KOPT-K1 (cell line): Measurements from ENCODE around the gene SPIRE1.

Experiments
- H3K27ac ChIP-seq: fragments of 200-600 bp; sonication (generic); 2 replicates; pipeline ENCODE4 v1.5.1; 2016; ENCODE audit warnings: antibody characterized with exemption, mild to moderate bottlenecking, low read depth, low read length; ENCODE audit not compliant: poor library complexity, severe bottlenecking
- H3K36me3 ChIP-seq: fragments of 200-600 bp; sonication (generic); 2 replicates; pipeline ENCODE4 v1.5.1; 2017; ENCODE audit warnings: antibody characterized with exemption, mild to moderate bottlenecking, low read length, moderate library complexity; ENCODE audit not compliant: insufficient read depth
- H3K9me3 ChIP-seq: fragments of 200-600 bp; sonication (generic); 2 replicates; pipeline ENCODE4 v1.5.1; 2017; ENCODE audit warnings: antibody characterized with exemption, low read length, mild to moderate bottlenecking; ENCODE audit not compliant: insufficient read depth, poor library complexity, severe bottlenecking

SPIRE1 gene

GRCh38 chr18:12597760-12598159, 60.1 kb downstream of the SPIRE1 start:
- Histone ChIP-seq H3K27ac (no peak overlapping the region), H3K9me3 (no peaks in the 10 kb centered on the region), H3K36me3 (no peaks in the 10 kb centered on the region)

GRCh38 chr18:12595571-12596255, 62.2 kb downstream of the SPIRE1 start:
- Histone ChIP-seq H3K27ac (no peak overlapping the region), H3K9me3 (no peaks in the 10 kb centered on the region), H3K36me3 (no peaks in the 10 kb centered on the region)

- H3K36me3 ChIP-seq = no peaks in the 10 kb centered on the region
- H3K27ac ChIP-seq = no peak overlapping the region
Measured at GRCh38 chr18:12593866-12594265, 64.0 kb downstream of the SPIRE1 start.

GRCh38 chr18:12592597-12593127, 65.2 kb downstream of the SPIRE1 start:
- Histone ChIP-seq H3K27ac (no peak overlapping the region), H3K9me3 (no peaks in the 10 kb centered on the region), H3K36me3 (no peaks in the 10 kb centered on the region)

More at GRCh38 chr18:12593866-12594265, 64.0 kb downstream of the SPIRE1 start:
- H3K9me3 ChIP-seq = no peaks in the 10 kb centered on the region

GRCh38 chr18:12589448-12589847, 68.5 kb downstream of the SPIRE1 start:
- Histone ChIP-seq H3K36me3 (no peaks in the 10 kb centered on the region), H3K27ac (no peak overlapping the region)

GRCh38 chr18:12586956-12587355, 71.0 kb downstream of the SPIRE1 start:
- no peaks in the 10 kb centered on the region for H3K36me3 ChIP-seq
- H3K27ac ChIP-seq = no peak overlapping the region
- H3K9me3 ChIP-seq = no peaks in the 10 kb centered on the region

More at GRCh38 chr18:12589448-12589847, 68.5 kb downstream of the SPIRE1 start:
- no peaks in the 10 kb centered on the region for H3K9me3 ChIP-seq

GRCh38 chr18:12585218-12585617, 72.7 kb downstream of the SPIRE1 start:
- no peak overlapping the region for H3K27ac ChIP-seq
- H3K36me3 ChIP-seq = no peaks in the 10 kb centered on the region

GRCh38 chr18:12580630-12581342, 77.1 kb downstream of the SPIRE1 start:
- Histone ChIP-seq H3K36me3 (no peaks in the 10 kb centered on the region), H3K27ac (no peak overlapping the region), H3K9me3 (no peaks in the 10 kb centered on the region)

More at GRCh38 chr18:12585218-12585617, 72.7 kb downstream of the SPIRE1 start:
- no peaks in the 10 kb centered on the region for H3K9me3 ChIP-seq

GRCh38 chr18:12579775-12580174, 78.1 kb downstream of the SPIRE1 start:
- H3K27ac ChIP-seq = no peak overlapping the region

GRCh38 chr18:12577848-12578247, 80.1 kb downstream of the SPIRE1 start:
- H3K36me3 ChIP-seq = no peaks in the 10 kb centered on the region
- no peaks in the 10 kb centered on the region for H3K9me3 ChIP-seq
- no peak overlapping the region for H3K27ac ChIP-seq

More at GRCh38 chr18:12579775-12580174, 78.1 kb downstream of the SPIRE1 start:
- H3K9me3 ChIP-seq = no peaks in the 10 kb centered on the region
- no peaks in the 10 kb centered on the region for H3K36me3 ChIP-seq

- Histone ChIP-seq H3K27ac (no peak overlapping the region), H3K36me3 (no peaks in the 10 kb centered on the region), H3K9me3 (no peaks in the 10 kb centered on the region)
Measured at GRCh38 chr18:12574494-12575185, 83.3 kb downstream of the SPIRE1 start.

- no peaks in the 10 kb centered on the region for H3K9me3 ChIP-seq
- no peaks in the 10 kb centered on the region for H3K36me3 ChIP-seq
- no peak overlapping the region for H3K27ac ChIP-seq
Measured at GRCh38 chr18:12571630-12572029, 86.3 kb downstream of the SPIRE1 start.

- H3K27ac ChIP-seq = no peak overlapping the region
- H3K9me3 ChIP-seq = no peaks in the 10 kb centered on the region
Measured at GRCh38 chr18:12569791-12570190, 88.1 kb downstream of the SPIRE1 start.

GRCh38 chr18:12567849-12568248, 90.1 kb downstream of the SPIRE1 start:
- Histone ChIP-seq H3K9me3 (no peaks in the 10 kb centered on the region), H3K36me3 (no peaks in the 10 kb centered on the region), H3K27ac (no peak overlapping the region)

More at GRCh38 chr18:12569791-12570190, 88.1 kb downstream of the SPIRE1 start:
- H3K36me3 ChIP-seq = no peaks in the 10 kb centered on the region

GRCh38 chr18:12564861-12565260, 93.0 kb downstream of the SPIRE1 start:
- no peaks in the 10 kb centered on the region for H3K9me3 ChIP-seq
- H3K36me3 ChIP-seq = no peaks in the 10 kb centered on the region
- H3K27ac ChIP-seq = no peak overlapping the region
